SJSA1 (cell line): Measurements from ENCODE around the gene TASP1. TPM values are rescaled to one million over a fixed set of nuclear protein-coding genes. Genes with fewer than 3 reads are reported as not detected.
"Not testable (repeated sequence)": the region's sequence is repeated elsewhere in the genome, so short reads cannot be mapped to it uniquely, and the experiment has no call there.

ENCODE experiments used
- DNase-seq, 2 experiments: peaks; one replicate each; pipeline ENCODE4 v3.0.0-alpha.2; 2015 to 2020; ENCODE audit warnings: low spot score in 2 of 2, low read depth in 1 of 2
- H3K27ac ChIP-seq: fragments of 250-450 bp; sonication (Bioruptor Pico); 2 replicates; pipeline ENCODE4 v1.5.1; 2020; ENCODE audit warnings: mild to moderate bottlenecking, moderate library complexity
- H3K27me3 ChIP-seq: fragments of 250-450 bp; sonication (Bioruptor Pico); replicated peaks from 2 replicates; pipeline ENCODE4 v1.5.1; 2020; ENCODE audit warnings: mild to moderate bottlenecking, moderate library complexity
- H3K36me3 ChIP-seq: fragments of 250-450 bp; sonication (Bioruptor Pico); 2 replicates; pipeline ENCODE4 v1.5.1; 2020; ENCODE audit warnings: mild to moderate bottlenecking
- H3K4me1 ChIP-seq: fragments of 250-450 bp; sonication (Bioruptor Pico); replicated peaks from 2 replicates; pipeline ENCODE4 v1.6.1; 2021; ENCODE audit warnings: mild to moderate bottlenecking
- H3K4me3 ChIP-seq: fragments of 250-450 bp; sonication (Bioruptor Pico); 2 replicates; pipeline ENCODE4 v1.5.1; 2020; ENCODE audit warnings: mild to moderate bottlenecking
- H3K9me3 ChIP-seq: fragments of 250-450 bp; sonication (Bioruptor Pico); replicated peaks from 2 replicates; pipeline ENCODE4 v1.5.1; 2020; ENCODE audit warnings: mild to moderate bottlenecking
- total RNA-seq: library from RNA; depleted of rRNA; stranded (reverse); fragments of >200 nt; shearing (Covaris generic); gene quantifications from 2 replicates; pipeline ENCODE4 v1.2.3, GENCODE V29; 2014

The TASP1 gene
- total RNA-seq, 1 experiment from 2014 or later, result 11.3 TPM

DNA sequence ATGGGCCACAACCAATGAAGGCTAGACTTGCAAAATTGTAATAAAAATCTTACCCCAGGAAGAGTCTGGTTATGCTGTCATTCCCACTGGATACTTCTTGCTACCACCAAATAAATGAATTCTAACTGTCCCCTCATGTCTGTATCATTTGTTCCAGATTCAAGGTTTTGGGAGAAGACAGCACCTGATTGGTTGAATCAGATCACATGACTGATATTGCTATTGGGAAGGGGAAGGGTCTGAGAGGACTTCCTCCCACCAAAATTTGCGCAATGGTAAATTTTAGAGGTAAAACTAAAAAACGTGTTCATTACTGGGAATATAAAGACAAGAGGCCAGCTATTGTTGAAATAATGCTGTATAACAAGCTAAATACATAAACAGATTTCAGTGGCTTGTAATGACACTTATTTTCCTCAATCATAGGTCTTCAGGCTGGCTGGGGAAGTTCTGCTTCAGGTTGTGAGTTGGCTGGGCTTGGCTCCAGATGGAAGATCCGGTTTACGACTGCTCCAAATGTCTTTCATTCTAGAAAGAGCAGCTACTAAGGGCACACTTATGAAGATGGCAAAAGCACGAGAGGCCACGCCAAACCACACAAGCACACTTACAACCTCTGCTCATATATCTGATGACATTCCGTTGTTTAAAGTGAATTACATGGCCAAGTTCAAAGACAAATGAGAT lies 27.1 kb upstream of the TASP1 start:
- Histone ChIP-seq H3K9me3 (no peaks in the 10 kb centered on the region), H3K27me3 (no peaks in the 10 kb centered on the region; the same call in 1 of the 2 replicates), H3K27ac (no peak overlapping the region), H3K36me3 (no peaks in the 10 kb centered on the region), H3K4me1 (no peaks in the 10 kb centered on the region), H3K4me3 (no peak overlapping the region)
- DNase-seq, result no peak

DNA sequence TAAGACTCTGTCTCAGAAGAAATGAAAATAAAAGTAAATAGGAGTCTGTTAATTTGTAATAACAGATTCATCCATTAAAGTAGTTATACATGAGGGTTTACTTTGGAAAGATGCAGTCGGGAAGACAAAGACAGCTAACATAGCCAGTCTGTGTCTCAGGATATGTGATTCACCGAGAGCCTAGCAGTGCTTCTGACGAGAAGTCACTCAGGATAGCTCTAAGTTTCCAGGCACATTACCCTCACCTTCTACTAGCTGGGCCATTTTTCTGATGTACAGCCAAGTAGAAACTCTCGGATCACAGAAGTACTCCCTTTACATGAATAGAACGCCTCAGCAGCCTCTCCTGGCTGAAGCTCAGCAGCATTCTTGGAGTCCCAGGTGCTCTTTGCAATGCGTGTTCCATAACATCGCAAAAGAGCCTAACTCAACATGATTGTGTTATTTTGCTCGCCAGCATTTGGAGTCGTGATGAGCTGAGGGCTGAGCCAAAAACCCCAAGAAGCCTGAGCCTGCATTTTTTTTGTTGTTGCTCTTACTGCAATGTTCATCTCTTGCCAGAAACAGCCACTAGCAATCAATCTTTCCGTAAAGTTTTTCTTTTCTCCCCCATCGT lies 22.4 kb upstream of the TASP1 start:
- no peaks in the 10 kb centered on the region; the same call in 1 of the 2 replicates for H3K27me3 ChIP-seq
- no peaks in the 10 kb centered on the region for H3K9me3 ChIP-seq
- no peaks in the 10 kb centered on the region for H3K4me1 ChIP-seq
- no peak for DNase-seq
- H3K4me3 ChIP-seq, result no peak overlapping the region
- no peak overlapping the region for H3K27ac ChIP-seq
- H3K36me3 ChIP-seq, result no peaks in the 10 kb centered on the region

DNA sequence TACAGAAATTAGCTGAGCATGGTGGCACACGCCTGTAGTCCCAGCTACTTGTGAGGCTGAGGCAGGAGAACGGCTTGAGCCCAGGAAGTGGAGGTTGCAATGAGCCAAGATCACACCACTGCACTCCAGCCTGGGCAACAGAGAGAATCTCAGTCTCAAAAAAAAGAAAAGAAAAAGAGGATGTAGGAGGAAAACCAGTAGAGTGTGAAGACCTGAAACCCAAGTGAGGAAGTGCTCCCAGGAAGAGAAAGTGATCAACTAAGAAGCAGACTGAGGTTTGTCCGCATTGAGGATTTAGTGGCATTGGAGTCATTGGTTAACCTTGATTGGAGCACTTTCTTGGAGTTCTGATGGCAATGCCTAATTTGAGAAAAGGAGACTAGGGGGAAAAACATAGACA lies 20.6 kb upstream of the TASP1 start:
- no peaks in the 10 kb centered on the region for H3K9me3 ChIP-seq
- H3K27me3 ChIP-seq, result no peaks in the 10 kb centered on the region; the same call in 1 of the 2 replicates
- H3K27ac ChIP-seq, result no peak overlapping the region
- H3K4me3 ChIP-seq, result no peak overlapping the region
- H3K4me1 ChIP-seq, result no peaks in the 10 kb centered on the region
- no peaks in the 10 kb centered on the region for H3K36me3 ChIP-seq
- DNase-seq, result no peak

DNA sequence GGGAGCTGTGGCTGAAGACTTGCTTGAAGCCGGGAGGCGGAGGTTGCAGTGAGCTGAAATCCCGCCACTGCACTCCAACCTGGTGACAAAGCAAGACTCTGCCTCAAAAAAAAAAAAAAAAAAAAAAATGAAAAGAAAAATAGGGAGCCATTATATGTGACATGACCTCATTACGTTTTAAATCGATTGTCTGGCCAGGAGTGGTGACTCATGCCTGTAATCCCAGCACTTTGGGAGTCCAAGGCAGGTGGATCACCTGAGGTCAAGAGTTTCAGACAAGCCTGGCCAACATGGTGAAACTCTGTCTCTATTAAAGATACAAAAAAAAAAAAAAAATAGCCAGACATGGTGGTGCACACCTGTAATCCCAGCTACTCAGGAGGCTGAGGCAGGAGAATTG lies 19.3 kb upstream of the TASP1 start:
- H3K4me3 ChIP-seq, H3K9me3 ChIP-seq, H3K27ac ChIP-seq, H3K36me3 ChIP-seq, H3K4me1 ChIP-seq, H3K27me3 ChIP-seq, DNase-seq: not testable (repeated sequence)

DNA sequence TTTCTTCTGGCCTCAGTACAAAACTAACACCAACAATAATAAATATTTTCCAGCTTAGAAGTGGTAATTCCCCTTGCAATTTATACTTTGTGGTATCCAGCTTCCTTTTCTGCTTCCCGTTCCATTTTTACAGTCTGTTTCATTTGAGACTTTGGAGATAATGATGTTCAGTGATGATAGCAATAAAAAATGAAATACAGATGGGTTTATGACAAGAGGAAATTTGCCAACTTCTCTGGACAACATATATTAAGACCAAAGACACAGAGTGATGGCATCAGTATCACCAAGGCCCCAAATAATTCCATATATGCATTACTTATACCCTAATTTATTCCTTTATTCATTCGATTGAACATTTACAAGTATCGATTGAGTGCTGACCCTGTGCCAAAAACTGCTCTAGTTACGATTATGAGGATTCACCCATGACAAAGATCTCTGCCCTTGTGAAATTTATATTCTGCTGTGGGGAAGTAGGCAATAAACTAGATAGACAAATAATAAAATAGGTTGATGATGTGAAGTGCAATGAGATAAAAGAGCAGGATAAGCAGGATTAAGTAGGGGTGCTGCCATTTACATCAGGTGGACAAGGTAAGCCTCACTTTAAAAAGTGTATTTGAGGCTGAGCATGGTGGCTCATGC lies 18.1 kb upstream of the TASP1 start:
- no peaks in the 10 kb centered on the region for H3K4me1 ChIP-seq
- H3K4me3 ChIP-seq, result no peak overlapping the region
- no peak for DNase-seq
- H3K9me3 ChIP-seq, result no peaks in the 10 kb centered on the region
- H3K27me3 ChIP-seq, result no peaks in the 10 kb centered on the region; the same call in 1 of the 2 replicates
- H3K27ac ChIP-seq, result no peak overlapping the region
- no peaks in the 10 kb centered on the region for H3K36me3 ChIP-seq

DNA sequence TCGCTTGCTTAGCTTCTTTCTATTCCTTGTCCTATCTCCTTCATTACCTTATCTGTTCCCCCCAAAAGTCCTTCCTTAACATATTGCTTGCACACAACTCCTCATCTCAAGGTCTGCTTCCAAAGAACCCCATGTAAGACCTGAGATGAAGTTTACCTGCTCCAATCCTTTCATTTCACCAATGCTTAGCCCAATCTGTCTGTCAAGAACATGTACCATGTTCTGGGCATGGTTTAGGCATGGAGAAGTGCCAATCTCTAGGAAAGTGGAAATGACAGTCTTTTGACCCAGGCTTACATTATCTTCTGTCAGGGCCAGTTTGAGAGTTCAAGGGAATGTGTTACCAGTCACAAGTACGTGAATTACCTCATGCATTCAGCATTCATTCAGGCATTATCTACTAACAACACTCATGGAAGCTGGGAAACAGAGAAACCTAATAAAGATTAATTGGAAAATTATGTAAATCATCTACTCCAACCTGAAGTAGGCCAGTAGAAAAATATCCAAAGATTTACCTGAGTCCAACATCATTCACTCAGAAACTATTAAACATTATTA lies 15.8 kb upstream of the TASP1 start:
- no peaks in the 10 kb centered on the region for H3K36me3 ChIP-seq
- H3K27me3 ChIP-seq, result no peaks in the 10 kb centered on the region; the same call in 1 of the 2 replicates
- no peaks in the 10 kb centered on the region for H3K4me1 ChIP-seq
- no peak for DNase-seq
- no peaks in the 10 kb centered on the region for H3K9me3 ChIP-seq
- no peak overlapping the region for H3K27ac ChIP-seq
- H3K4me3 ChIP-seq, result no peak overlapping the region

DNA sequence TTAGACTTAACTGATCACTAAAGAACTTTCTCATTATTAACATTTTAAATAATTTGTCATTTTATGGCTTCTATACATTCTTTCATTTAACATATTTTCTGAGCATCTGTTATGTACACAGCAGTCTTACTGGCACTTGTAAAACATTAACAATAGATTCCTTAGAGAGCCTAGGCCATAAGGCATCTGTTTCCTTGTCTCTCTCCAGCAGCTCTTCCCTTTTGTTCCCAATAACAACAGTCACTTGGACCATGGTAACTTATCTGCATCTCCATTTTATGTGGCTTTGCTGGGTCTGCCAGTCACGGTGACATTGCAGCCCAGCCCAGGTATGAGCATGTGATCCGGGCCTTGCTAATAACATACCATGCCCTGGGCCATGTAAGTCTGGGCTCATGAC lies 11.7 kb upstream of the TASP1 start:
- Histone ChIP-seq H3K36me3 (no peaks in the 10 kb centered on the region), H3K4me3 (no peak overlapping the region), H3K27ac (no peak overlapping the region), H3K9me3 (no peaks in the 10 kb centered on the region), H3K27me3 (no peaks in the 10 kb centered on the region; the same call in 1 of the 2 replicates), H3K4me1 (no peaks in the 10 kb centered on the region)
- DNase-seq, result no peak

DNA sequence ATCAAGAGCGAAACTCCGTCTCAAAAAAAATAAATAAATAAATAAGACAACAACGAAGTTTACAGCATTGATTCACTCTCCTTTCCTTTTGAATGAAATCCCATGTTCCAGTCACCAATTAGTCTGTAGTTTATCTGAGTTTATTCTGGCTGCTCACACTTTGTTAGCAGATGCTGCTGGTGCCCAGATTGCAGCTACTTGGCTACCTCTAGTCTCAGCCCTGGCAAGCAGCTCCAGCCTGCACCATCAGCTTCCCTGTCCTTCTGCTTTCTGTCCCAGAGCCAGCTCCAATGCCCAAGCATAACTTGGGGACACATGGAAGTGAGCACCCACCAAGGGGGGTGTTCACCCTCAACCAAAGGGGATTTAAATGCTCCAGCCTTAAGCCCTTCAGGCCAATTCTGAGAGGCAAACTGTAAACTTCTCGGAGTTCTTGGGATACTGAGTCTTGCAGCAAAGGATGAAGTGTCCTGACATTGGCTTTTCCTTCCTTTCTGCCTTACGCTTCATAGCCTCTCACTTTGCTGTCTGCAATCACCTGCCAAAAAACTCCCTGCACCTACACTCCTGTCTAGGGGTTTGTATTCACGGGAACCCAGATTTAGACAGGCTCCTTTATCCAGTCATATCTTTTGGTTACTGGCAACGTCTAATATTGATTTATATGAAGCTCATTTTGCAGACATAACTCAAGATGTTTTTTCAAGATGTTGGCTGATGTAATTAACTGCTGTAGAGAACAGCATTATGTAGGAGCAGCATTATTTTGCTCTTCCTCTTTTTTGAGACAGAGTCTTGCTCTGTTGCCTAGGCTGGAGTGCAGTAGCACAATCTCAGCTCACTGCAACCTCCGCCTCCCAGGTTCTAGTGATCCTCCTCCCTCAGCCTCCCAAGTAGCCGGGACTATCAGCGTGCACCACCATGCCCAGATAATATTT lies 9.8 kb upstream of the TASP1 start:
- Histone ChIP-seq H3K27ac (no peak overlapping the region), H3K27me3 (no peaks in the 10 kb centered on the region; the same call in 1 of the 2 replicates), H3K36me3 (no peaks in the 10 kb centered on the region), H3K4me1 (no peaks in the 10 kb centered on the region), H3K9me3 (0 out of 2 replicates have a peak, but pooled peaks cover 5% of the 10 kb centered on the region), H3K4me3 (no peak overlapping the region)
- DNase-seq, result no peak

DNA sequence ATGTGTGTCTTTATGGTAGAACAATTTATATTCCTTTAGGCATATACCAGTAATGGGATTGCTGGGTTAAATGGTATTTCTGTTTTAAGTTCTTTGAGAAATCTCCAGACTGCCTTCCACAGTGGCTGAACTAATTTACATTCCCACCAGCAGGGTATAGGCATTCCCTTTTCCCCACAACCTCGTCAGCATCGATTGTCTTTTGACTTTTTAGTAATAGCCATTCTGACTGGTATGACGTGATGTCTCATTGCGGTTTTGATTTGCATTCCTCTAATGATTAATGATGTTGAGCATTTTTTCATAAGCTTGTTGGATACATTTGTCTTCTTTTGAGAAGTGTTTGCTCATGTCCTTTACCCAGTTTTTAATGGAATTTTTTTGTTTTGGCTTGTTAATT lies 5.3 kb upstream of the TASP1 start:
- Histone ChIP-seq H3K9me3 (0 out of 2 replicates have a peak, but pooled peaks cover 5% of the 10 kb centered on the region), H3K27me3 (no peaks in the 10 kb centered on the region), H3K27ac (no peak overlapping the region), H3K36me3 (no peaks in the 10 kb centered on the region), H3K4me1 (peaks cover 4% of the 10 kb centered on the region), H3K4me3 (no peak overlapping the region)
- DNase-seq, result peak in 1 of 2 experiments; percentile 6

DNA sequence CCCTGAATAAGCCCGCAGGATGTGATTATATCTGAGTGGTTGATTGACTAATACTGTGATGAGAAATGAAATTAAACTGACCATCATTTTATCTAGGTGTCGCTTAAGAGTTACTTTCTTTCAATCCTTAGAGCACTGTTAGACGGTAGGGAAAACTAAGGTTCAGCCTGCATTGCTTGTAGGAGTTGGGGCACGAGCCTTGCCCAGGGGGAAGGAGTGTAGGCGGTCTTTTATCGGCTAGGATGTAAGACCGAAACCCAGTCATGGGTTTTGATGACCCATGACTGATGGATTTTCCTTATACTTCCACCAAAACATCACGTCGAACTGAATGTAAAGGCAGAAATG lies 392 bp upstream of the TASP1 start:
- Histone ChIP-seq H3K27me3 (no peaks in the 10 kb centered on the region), H3K9me3 (no peaks in the 10 kb centered on the region), H3K36me3 (no peaks in the 10 kb centered on the region), H3K27ac (0 out of 2 replicates have a peak overlapping the region, but pooled peaks have one; percentile 3), H3K4me1 (peaks cover 10% of the 10 kb centered on the region), H3K4me3 (peak overlapping the region; percentile 65)
- no peak for DNase-seq

DNA sequence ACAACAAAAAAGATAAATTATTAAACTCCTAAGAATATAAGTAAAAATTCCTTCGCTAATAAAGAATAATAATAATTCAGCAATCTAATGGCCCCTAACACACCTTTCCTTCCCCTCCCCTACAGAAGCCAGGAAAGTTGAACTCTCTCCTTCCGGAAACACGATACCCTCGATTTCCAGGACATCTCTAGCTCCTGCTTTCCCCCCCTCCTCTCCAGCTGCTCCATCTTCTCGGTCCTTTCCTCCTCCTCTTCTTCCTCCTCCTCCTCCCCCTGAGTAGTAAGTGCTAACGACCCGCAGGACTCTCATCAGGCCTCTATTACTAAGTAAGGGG lies 603 bp downstream of the TASP1 start:
- Histone ChIP-seq H3K4me1 (peaks cover 10% of the 10 kb centered on the region), H3K36me3 (no peaks in the 10 kb centered on the region), H3K4me3 (peak overlapping the region; percentile 65), H3K9me3 (no peaks in the 10 kb centered on the region), H3K27me3 (no peaks in the 10 kb centered on the region), H3K27ac (peak overlapping the region; percentile 78)
- DNase-seq, result no peak

DNA sequence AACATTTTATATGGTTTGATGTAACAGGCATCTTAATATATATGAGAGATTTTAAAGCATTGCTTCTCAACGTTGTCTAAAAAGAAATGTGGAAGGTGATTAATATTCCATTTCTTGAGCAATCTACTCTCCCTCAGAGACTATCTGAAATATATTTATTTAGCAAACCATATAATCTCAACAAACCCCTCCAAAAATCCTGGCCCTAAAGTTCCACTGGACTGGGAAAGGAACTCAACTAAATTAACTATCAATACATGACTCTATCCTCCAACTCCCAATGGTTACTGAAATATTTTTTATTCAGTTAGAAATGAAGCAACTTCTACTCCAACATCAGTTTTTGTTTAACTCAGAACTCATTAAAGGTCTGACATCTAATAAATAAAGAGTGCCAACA lies 6.3 kb downstream of the TASP1 start:
- no peak for DNase-seq
- Histone ChIP-seq H3K27me3 (no peaks in the 10 kb centered on the region), H3K27ac (no peak overlapping the region), H3K4me3 (no peak overlapping the region), H3K4me1 (peaks cover 4% of the 10 kb centered on the region; the same call in 1 of the 2 replicates), H3K9me3 (no peaks in the 10 kb centered on the region), H3K36me3 (peaks cover 11% of the 10 kb centered on the region)

DNA sequence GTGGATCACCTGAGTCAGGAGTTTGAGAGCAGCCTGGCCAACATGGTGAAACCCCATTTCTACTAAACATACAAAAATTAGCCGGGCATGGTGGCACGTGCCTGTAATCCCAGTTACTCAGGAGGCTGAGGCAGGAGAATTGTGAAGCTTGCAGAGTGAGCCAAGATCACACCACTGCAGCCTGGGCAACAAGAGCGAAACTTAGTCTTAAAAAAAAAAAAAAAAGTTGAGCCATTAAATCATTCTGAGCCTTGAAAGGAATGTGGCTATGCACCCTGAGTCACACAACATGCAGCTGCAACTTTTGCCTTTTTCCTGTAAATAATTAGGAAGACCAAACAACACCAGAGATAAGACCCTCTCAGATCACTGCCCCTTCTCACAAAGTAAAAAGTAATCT lies 11.2 kb downstream of the TASP1 start:
- not testable (repeated sequence) for H3K9me3 ChIP-seq, H3K4me3 ChIP-seq, DNase-seq, H3K27me3 ChIP-seq, H3K27ac ChIP-seq, H3K4me1 ChIP-seq
- peaks cover 11% of the 10 kb centered on the region for H3K36me3 ChIP-seq
